Smooth muscle cell (in vitro differentiated cells): ENCODE data around the gene PEAK3. TPM values are rescaled to one million over a fixed set of nuclear protein-coding genes. Genes with fewer than 3 reads are reported as not detected.

Experiments used
- DNase-seq: peaks from one replicate; lab custom pipeline; 2025; ENCODE audit not compliant: unreplicated experiment; lab: John Stamatoyannopoulos, UW
- H2AFZ ChIP-seq: fragments of 200-600 bp; sonication (generic); 2 replicates; pipeline ENCODE4 v1.6.0; 2016; ENCODE audit warnings: antibody characterized with exemption, low read depth, mild to moderate bottlenecking
- H3F3A ChIP-seq: fragments of 200-600 bp; sonication (generic); 2 replicates; pipeline ENCODE4 v1.6.0; 2017; ENCODE audit warnings: antibody characterized with exemption, low read depth
- H3K27ac ChIP-seq: fragments of 200-600 bp; sonication (generic); 2 replicates; pipeline ENCODE4 v1.5.1; 2016; ENCODE audit warnings: low read depth, mild to moderate bottlenecking
- H3K27me3 ChIP-seq: fragments of 200-600 bp; sonication (generic); 2 replicates; pipeline ENCODE4 v1.6.1; 2016; ENCODE audit warnings: low read depth, mild to moderate bottlenecking
- H3K36me3 ChIP-seq: fragments of 200-600 bp; sonication (generic); 2 replicates; pipeline ENCODE4 v1.5.1; 2016; ENCODE audit warnings: low read depth
- H3K4me1 ChIP-seq: fragments of 200-600 bp; sonication (generic); 2 replicates; pipeline ENCODE4 v1.5.1; 2016; ENCODE audit warnings: low read depth
- H3K4me2 ChIP-seq: fragments of 200-600 bp; sonication (generic); 2 replicates; pipeline ENCODE4 v1.6.0; 2016; ENCODE audit warnings: mild to moderate bottlenecking
- H3K4me3 ChIP-seq: fragments of 200-600 bp; sonication (generic); 2 replicates; pipeline ENCODE4 v1.5.1; 2016; ENCODE audit warnings: mild to moderate bottlenecking
- H3K79me2 ChIP-seq: fragments of 200-600 bp; sonication (generic); 2 replicates; pipeline ENCODE4 v1.6.0; 2016; ENCODE audit warnings: low read depth, mild to moderate bottlenecking
- H3K9ac ChIP-seq: fragments of 200-600 bp; sonication (generic); 2 replicates; pipeline ENCODE4 v1.6.0; 2016; ENCODE audit warnings: low read depth
- H3K9me3 ChIP-seq: fragments of 200-600 bp; sonication (generic); replicated peaks from 2 replicates; pipeline ENCODE4 v1.5.1; 2016; ENCODE audit warnings: low read depth
- H4K20me1 ChIP-seq: fragments of 200-600 bp; sonication (generic); 2 replicates; pipeline ENCODE4 v1.6.0; 2016; ENCODE audit warnings: low read depth
- whole genome bisulfite sequencing: methylation state at CpG from one replicate; pipeline ENCODE4 v1.1.7; 2016; ENCODE audit warnings: low lambda C conversion rate; 5-methylcytosine and 5-hydroxymethylcytosine counted together
- microRNA counts: library from miRNA; unstranded; fragments of <30 nt; microRNA quantifications from one replicate; lab custom pipeline; 2016
- microRNA-seq: library from miRNA; unstranded; fragments of <30 nt; microRNA quantifications from one replicate; pipeline ENCODE4, GENCODE V29; 2016; ENCODE audit warnings: borderline number of aligned reads
- polyA plus RNA-seq: library from polyadenylated mRNA; unstranded; fragments of >200 nt; fragmentation: Nextera tagmentation; extraction: Ambion mirVana; gene quantifications from 2 replicates; pipeline ENCODE4 v1.2.1, GENCODE V29; 2016
- small RNA-seq: library from RNA; depleted of rRNA; stranded (forward); fragments of <200 nt; gene quantifications from one replicate; pipeline ENCODE3, GENCODE V24; 2014
- total RNA-seq: library from RNA; depleted of rRNA; stranded (reverse); fragments of >200 nt; gene quantifications from 2 replicates; pipeline ENCODE4 v1.2.3, GENCODE V29; 2014
- TF ChIP-seq, protein P1 (sequence below): fragments of 200-600 bp; sonication (generic); IDR thresholded peaks from 2 replicates; pipeline ENCODE4 v1.5.1; 2017; ENCODE audit warnings: borderline replicate concordance, mild to moderate bottlenecking, antibody characterized with exemption; ENCODE audit not compliant: insufficient read depth, poor library complexity, severe bottlenecking

Gene PEAK3
- total and polyA plus RNA-seq, 2 experiments from 2014 or later = 0.71 TPM; not detected in 1

DNA sequence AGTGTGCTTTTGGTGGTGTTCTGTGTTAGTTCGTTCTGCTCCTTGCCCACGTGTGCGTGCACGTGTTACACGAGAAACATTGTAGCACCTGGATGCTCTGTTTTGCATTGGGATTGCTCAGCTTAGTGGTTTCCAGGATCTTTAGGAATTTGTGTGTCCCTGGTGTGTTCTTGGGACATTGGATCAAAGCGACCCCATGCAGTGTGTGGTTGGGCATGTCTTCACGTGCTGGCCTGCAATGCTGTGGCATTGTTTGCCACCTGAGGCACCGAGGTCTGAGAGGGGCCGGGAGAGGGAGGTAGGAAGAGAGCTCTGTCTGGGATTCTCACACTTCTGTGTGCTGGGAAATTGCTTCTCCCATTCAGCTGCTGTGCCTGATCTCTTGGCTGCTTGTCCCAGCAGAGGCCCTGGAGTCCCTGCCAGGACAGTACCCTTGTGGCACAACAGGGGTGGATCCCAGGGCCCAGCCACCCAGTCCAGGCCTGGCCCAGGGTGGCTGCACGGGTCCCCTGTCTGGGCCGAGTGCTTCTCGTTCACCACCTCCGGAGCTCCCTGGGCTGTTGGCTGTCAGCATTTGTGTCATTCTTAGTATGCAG, 57.1 kb downstream of the PEAK3 start:
- no peak overlapping the region for H3K27ac ChIP-seq
- H3K79me2 ChIP-seq = no peaks in the 10 kb centered on the region
- no peaks in the 10 kb centered on the region for H3K4me1 ChIP-seq
- H3K4me3 ChIP-seq = no peak overlapping the region
- H2AFZ ChIP-seq = no peak overlapping the region
- H3K36me3 ChIP-seq = no peaks in the 10 kb centered on the region
- WGBS = 97% methylated on average over 13 of the region's 13 CpGs
- no peaks in the 10 kb centered on the region for H3K9me3 ChIP-seq
- no peaks in the 10 kb centered on the region for H4K20me1 ChIP-seq
- TF ChIP-seq, protein P1, sequence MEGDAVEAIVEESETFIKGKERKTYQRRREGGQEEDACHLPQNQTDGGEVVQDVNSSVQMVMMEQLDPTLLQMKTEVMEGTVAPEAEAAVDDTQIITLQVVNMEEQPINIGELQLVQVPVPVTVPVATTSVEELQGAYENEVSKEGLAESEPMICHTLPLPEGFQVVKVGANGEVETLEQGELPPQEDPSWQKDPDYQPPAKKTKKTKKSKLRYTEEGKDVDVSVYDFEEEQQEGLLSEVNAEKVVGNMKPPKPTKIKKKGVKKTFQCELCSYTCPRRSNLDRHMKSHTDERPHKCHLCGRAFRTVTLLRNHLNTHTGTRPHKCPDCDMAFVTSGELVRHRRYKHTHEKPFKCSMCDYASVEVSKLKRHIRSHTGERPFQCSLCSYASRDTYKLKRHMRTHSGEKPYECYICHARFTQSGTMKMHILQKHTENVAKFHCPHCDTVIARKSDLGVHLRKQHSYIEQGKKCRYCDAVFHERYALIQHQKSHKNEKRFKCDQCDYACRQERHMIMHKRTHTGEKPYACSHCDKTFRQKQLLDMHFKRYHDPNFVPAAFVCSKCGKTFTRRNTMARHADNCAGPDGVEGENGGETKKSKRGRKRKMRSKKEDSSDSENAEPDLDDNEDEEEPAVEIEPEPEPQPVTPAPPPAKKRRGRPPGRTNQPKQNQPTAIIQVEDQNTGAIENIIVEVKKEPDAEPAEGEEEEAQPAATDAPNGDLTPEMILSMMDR = no peak
- H3K27me3 ChIP-seq = no peaks in the 10 kb centered on the region
- H3K9ac ChIP-seq = no peak overlapping the region
- no peak for DNase-seq
- no peak overlapping the region for H3K4me2 ChIP-seq
- no peaks in the 10 kb centered on the region for H3F3A ChIP-seq

MicroRNAs encoded within 50 kb of the gene (microRNA counts, 767-probe panel; counts per million panel counts)
- 183 counts per million for microRNA hsa-miR-1227 (lab: Ali Mortazavi, UCI)

Small RNA genes lying within 50 kb of the gene (microRNA-seq; reads per million reads assigned to microRNA genes)
- gene MIR1227 = 16.9 reads per million, percentile 23 among the genes with 10 or more reads in this experiment
- not detected for gene MIR4321

Small RNA genes lying within 50 kb of the gene (small RNA-seq; reads per million reads assigned to genes)
- gene MIR1227 = 0.08 reads per million

Other genes starting within 250 kb of the PEAK3 start
- gene MKNK2, start 230.9 kb downstream of the PEAK3 start, total RNA-seq = 30.1 and 43.6 TPM in 2 replicates
- gene MKNK2, start 230.9 kb downstream of the PEAK3 start, polyA plus RNA-seq = 44.7 and 80.1 TPM in 2 replicates
- gene MOB3A, start 185.8 kb downstream of the PEAK3 start, total RNA-seq = 11.2 and 13.5 TPM in 2 replicates
- 23.8 and 32.9 TPM in 2 replicates for gene MOB3A, start 185.8 kb downstream of the PEAK3 start, polyA plus RNA-seq
- gene IZUMO4, start 185.3 kb downstream of the PEAK3 start, total RNA-seq = 1.6 and 1.8 TPM in 2 replicates
- gene IZUMO4, start 185.3 kb downstream of the PEAK3 start, polyA plus RNA-seq = 0.48 and 0.58 TPM in 2 replicates
- 43.0 and 66.2 TPM in 2 replicates for gene AP3D1, start 130.6 kb downstream of the PEAK3 start, total RNA-seq
- 81.0 and 82.8 TPM in 2 replicates for gene AP3D1, start 130.6 kb downstream of the PEAK3 start, polyA plus RNA-seq
- 4.2 and 4.8 TPM in 2 replicates for gene DOT1L, start 118.2 kb downstream of the PEAK3 start, total RNA-seq
- 3.4 and 5.5 TPM in 2 replicates for gene DOT1L, start 118.2 kb downstream of the PEAK3 start, polyA plus RNA-seq
- gene PLEKHJ1, start 45.8 kb downstream of the PEAK3 start, total RNA-seq = 36.0 and 38.6 TPM in 2 replicates
- gene PLEKHJ1, start 45.8 kb downstream of the PEAK3 start, polyA plus RNA-seq = 76.5 and 94.5 TPM in 2 replicates
- 8.4 and 28.5 TPM in 2 replicates for gene SF3A2, start 45.4 kb downstream of the PEAK3 start, total RNA-seq
- gene SF3A2, start 45.4 kb downstream of the PEAK3 start, polyA plus RNA-seq = 63.0 and 78.1 TPM in 2 replicates
- 2.9 and 3.5 TPM in 2 replicates for gene AMH, start 32.9 kb downstream of the PEAK3 start, total RNA-seq
- 12.6 and 20.7 TPM in 2 replicates for gene AMH, start 32.9 kb downstream of the PEAK3 start, polyA plus RNA-seq
- gene JSRP1, start 25.8 kb downstream of the PEAK3 start, total RNA-seq = not detected in 2 replicates
- gene JSRP1, start 25.8 kb downstream of the PEAK3 start, polyA plus RNA-seq = 0.59 TPM in 1 of 2 replicates, not detected in the other
- not detected in 2 replicates for gene LINGO3, start 26.0 kb upstream of the PEAK3 start, total RNA-seq
- 0.31 and 1.2 TPM in 2 replicates for gene LINGO3, start 26.0 kb upstream of the PEAK3 start, polyA plus RNA-seq
- 164 and 186 TPM in 2 replicates for gene LSM7, start 46.4 kb upstream of the PEAK3 start, total RNA-seq
- gene LSM7, start 46.4 kb upstream of the PEAK3 start, polyA plus RNA-seq = 158 and 161 TPM in 2 replicates
- 21.1 and 54.7 TPM in 2 replicates for gene SPPL2B, start 46.5 kb upstream of the PEAK3 start, total RNA-seq
- gene SPPL2B, start 46.5 kb upstream of the PEAK3 start, polyA plus RNA-seq = 53.6 and 63.5 TPM in 2 replicates
- not detected in 2 replicates for gene TMPRSS9, start 78.1 kb upstream of the PEAK3 start, total RNA-seq
- gene TMPRSS9, start 78.1 kb upstream of the PEAK3 start, polyA plus RNA-seq = 0.05 and 0.63 TPM in 2 replicates
- 14.1 and 20.0 TPM in 2 replicates for gene TIMM13, start 145.4 kb upstream of the PEAK3 start, total RNA-seq
- gene TIMM13, start 145.4 kb upstream of the PEAK3 start, polyA plus RNA-seq = 107 and 119 TPM in 2 replicates
- 21.7 and 25.5 TPM in 2 replicates for gene LMNB2, start 174.8 kb upstream of the PEAK3 start, total RNA-seq
- 29.5 and 41.8 TPM in 2 replicates for gene LMNB2, start 174.8 kb upstream of the PEAK3 start, polyA plus RNA-seq
- 252 and 326 TPM in 2 replicates for gene GADD45B, start 194.0 kb upstream of the PEAK3 start, total RNA-seq
- gene GADD45B, start 194.0 kb upstream of the PEAK3 start, polyA plus RNA-seq = 435 and 533 TPM in 2 replicates